IMR-90 (cell line): ENCODE data around the gene KLHDC9. TPM values are rescaled to one million over a fixed set of nuclear protein-coding genes. Genes with fewer than 3 reads are reported as not detected.
A peak's percentile ranks its signal among the peaks of the same experiment; 100 is the strongest.

Experiments used
- ATAC-seq: fragments of 200-7000 bp; cut with Tn5 transposase; 2 replicates; pipeline ENCODE4 v1.9.1; 2020; ENCODE audit warnings: low read depth, mild to moderate bottlenecking, moderate library complexity
- BruUV-seq: library from RNA; stranded (reverse); fragments of 400-500 nt; replicated peaks from 2 replicates; lab custom pipeline; 2021; lab: Mats Ljungman, UMichigan
- CTCF ChIA-PET: fragments of 300-600 bp; formaldehyde crosslinking; extraction: SDS; loops from one replicate; lab custom pipeline; 2021; ENCODE audit warnings: antibody characterized with exemption; lab: Yijun Ruan, JAX
- POLR2A ChIA-PET: fragments of 300-600 bp; sonication (Branson Sonifier 250); formaldehyde crosslinking; loops from one replicate; lab custom pipeline; 2022; ENCODE audit warnings: antibody characterized with exemption; ENCODE audit not compliant: unreplicated experiment; lab: Charles Lee
- DNase-seq: peaks from one replicate; pipeline ENCODE4 v3.0.0; 2013
- H2AFZ ChIP-seq: replicated peaks from 2 replicates; pipeline ENCODE3; 2013; ENCODE audit warnings: low read length, mild to moderate bottlenecking; ENCODE audit not compliant: poor library complexity
- H2AK5ac ChIP-seq: 2 replicates; pipeline ENCODE4 v1.6.1; 2013; ENCODE audit warnings: low read depth, low read length, inconsistent platforms
- H2AK9ac ChIP-seq: replicated peaks from 2 replicates; pipeline ENCODE3; 2013; ENCODE audit warnings: mild to moderate bottlenecking, low read depth, low read length, moderate library complexity; ENCODE audit not compliant: poor library complexity
- H2BK120ac ChIP-seq: 2 replicates; pipeline ENCODE4 v1.6.1; 2013; ENCODE audit warnings: low read depth, low read length, inconsistent platforms
- H2BK15ac ChIP-seq: 3 replicates; pipeline ENCODE4 v1.6.1; 2013; ENCODE audit warnings: low read depth, low read length, inconsistent platforms
- H2BK20ac ChIP-seq: 2 replicates; pipeline ENCODE4 v1.6.1; 2013; ENCODE audit warnings: low read depth, mild to moderate bottlenecking, inconsistent platforms, low read length, moderate library complexity
- H2BK5ac ChIP-seq: 2 replicates; pipeline ENCODE4 v1.6.1; 2013; ENCODE audit warnings: mild to moderate bottlenecking, low read depth, low read length, inconsistent platforms; ENCODE audit not compliant: poor library complexity, severe bottlenecking
- H3K14ac ChIP-seq: replicated peaks from 2 replicates; pipeline ENCODE4 v1.6.1; 2013; ENCODE audit warnings: low read depth, low read length, inconsistent platforms
- H3K18ac ChIP-seq: 2 replicates; pipeline ENCODE4 v1.6.1; 2013; ENCODE audit warnings: low read depth, low read length, control low read depth
- H3K23ac ChIP-seq: 2 replicates; pipeline ENCODE4 v1.6.1; 2013; ENCODE audit warnings: low read depth, low read length, inconsistent platforms
- H3K27ac ChIP-seq: 2 replicates; pipeline ENCODE4 v1.5.1; 2013; ENCODE audit warnings: mild to moderate bottlenecking, control low read depth, low read length; ENCODE audit not compliant: insufficient read depth
- H3K27me3 ChIP-seq: 2 replicates; pipeline ENCODE4 v1.6.1; 2013; ENCODE audit warnings: low read length; ENCODE audit not compliant: control insufficient read depth, insufficient read depth
- H3K36me3 ChIP-seq: 2 replicates; pipeline ENCODE4 v1.6.1; 2013; ENCODE audit warnings: low read length, mixed read lengths; ENCODE audit not compliant: control insufficient read depth, insufficient read depth
- H3K4ac ChIP-seq: 2 replicates; pipeline ENCODE4 v1.6.1; 2013; ENCODE audit warnings: low read depth, low read length, inconsistent platforms
- H3K4me1 ChIP-seq: 2 replicates; pipeline ENCODE4 v1.6.1; 2013; ENCODE audit warnings: low read length, mixed read lengths; ENCODE audit not compliant: control insufficient read depth, insufficient read depth
- H3K4me2 ChIP-seq: 2 replicates; pipeline ENCODE4 v1.6.1; 2013; ENCODE audit warnings: low read depth, mild to moderate bottlenecking, control low read depth, low read length, moderate library complexity
- H3K4me3 ChIP-seq: 2 replicates; pipeline ENCODE4 v1.5.1; 2013; ENCODE audit warnings: low read depth, mild to moderate bottlenecking, control low read depth, low read length, moderate library complexity; ENCODE audit not compliant: insufficient read depth
- H3K56ac ChIP-seq: 2 replicates; pipeline ENCODE4 v1.6.1; 2013; ENCODE audit warnings: low read length, inconsistent platforms; ENCODE audit not compliant: insufficient read depth; ENCODE audit errors: extremely low read depth
- H3K79me1 ChIP-seq, 2 experiments: 2 replicates each; pipeline ENCODE4 v1.6.1; 2013; ENCODE audit warnings: low read length in 2 of 2, inconsistent platforms in 1 of 2, low read depth in 1 of 2
- H3K9ac ChIP-seq: 2 replicates; pipeline ENCODE4 v1.6.1; 2013; ENCODE audit warnings: low read depth, low read length, control low read depth
- H3K9me1 ChIP-seq: 2 replicates; pipeline ENCODE4 v1.6.1; 2013; ENCODE audit warnings: low read length, inconsistent platforms; ENCODE audit not compliant: insufficient read depth
- H3K9me3 ChIP-seq: 2 replicates; pipeline ENCODE4 v1.6.1; 2013; ENCODE audit warnings: low read length; ENCODE audit not compliant: control insufficient read depth, insufficient read depth
- H4K20me1 ChIP-seq: 2 replicates; pipeline ENCODE4 v1.6.1; 2013; ENCODE audit warnings: low read length, inconsistent platforms; ENCODE audit not compliant: insufficient read depth
- H4K5ac ChIP-seq: 2 replicates; pipeline ENCODE4 v1.6.1; 2013; ENCODE audit warnings: mild to moderate bottlenecking, low read depth, low read length, control low read depth
- H4K8ac ChIP-seq, 2 experiments: 2 replicates each; pipeline ENCODE4 v1.6.1; 2013; ENCODE audit warnings: low read depth in 2 of 2, low read length in 2 of 2, control low read depth in 1 of 2, inconsistent platforms in 1 of 2
- H4K91ac ChIP-seq: 2 replicates; pipeline ENCODE4 v1.6.1; 2013; ENCODE audit warnings: low read depth, low read length, inconsistent platforms; ENCODE audit not compliant: insufficient read depth
- FOS ChIP-seq: fragments of 150-350 bp; IDR thresholded peaks from 2 replicates; pipeline ENCODE4 v1.6.1; 2016; ENCODE audit warnings: low read depth, low read length
- MAZ ChIP-seq: IDR thresholded peaks from 2 replicates; pipeline ENCODE4 v1.6.1; 2012; ENCODE audit warnings: low read depth, mild to moderate bottlenecking, low read length, improper control_type of control experiment, moderate library complexity, borderline replicate concordance
- MXI1 ChIP-seq: IDR thresholded peaks from 2 replicates; pipeline ENCODE4 v1.6.1; 2012; ENCODE audit warnings: low read depth, mild to moderate bottlenecking, low read length, moderate library complexity, borderline replicate concordance
- WGBS, 2 experiments: methylation state at CpG; one replicate each; pipeline versions ENCODE4 v1.1.5 to v1.1.7; 2013; ENCODE audit warnings: missing lambda C conversion rate in 2 of 2; ENCODE audit not compliant: insufficient read length in 1 of 2; ENCODE audit errors: extremely low coverage in 2 of 2; 5-methylcytosine and 5-hydroxymethylcytosine counted together
- dilution Hi-C: fragments of 300-500 bp; cut with HindIII; formaldehyde crosslinking; loops from one replicate; pipeline ENCODE4 v1.14.3; 2018; ENCODE audit warnings: low sequenced_read_pairs; ENCODE audit not compliant: unreplicated experiment
- in situ Hi-C: fragments of 300-500 bp; cut with MboI; formaldehyde crosslinking; loops from 3 replicates; pipeline ENCODE4 v1.14.3; 2019; ENCODE audit warnings: low sequenced_read_pairs, inconsistent platforms, mixed read lengths
- intact Hi-C: fragments of 100-400 bp; cut with micrococcal nuclease; formaldehyde crosslinking; loops from 2 replicates; pipeline ENCODE4 v1.10.0; 2022
- polyA plus RNA-seq, 3 experiments: library from polyadenylated mRNA; depleted of rRNA; stranded (reverse); fragments of >200 nt; gene quantifications; 2 replicates each; pipeline ENCODE4 v1.2.3, GENCODE V29; 2012; ENCODE audit warnings: low replicate concordance in 1 of 3
- total RNA-seq: library from RNA; depleted of rRNA; stranded (reverse); fragments of >200 nt; gene quantifications from 2 replicates; pipeline ENCODE4 v1.2.3, GENCODE V29; 2012

KLHDC9 gene
- total and polyA plus RNA-seq, 2 of the 4 experiments (the other 2 are of a cell fraction): 0.18 to 0.70 TPM

DNA sequence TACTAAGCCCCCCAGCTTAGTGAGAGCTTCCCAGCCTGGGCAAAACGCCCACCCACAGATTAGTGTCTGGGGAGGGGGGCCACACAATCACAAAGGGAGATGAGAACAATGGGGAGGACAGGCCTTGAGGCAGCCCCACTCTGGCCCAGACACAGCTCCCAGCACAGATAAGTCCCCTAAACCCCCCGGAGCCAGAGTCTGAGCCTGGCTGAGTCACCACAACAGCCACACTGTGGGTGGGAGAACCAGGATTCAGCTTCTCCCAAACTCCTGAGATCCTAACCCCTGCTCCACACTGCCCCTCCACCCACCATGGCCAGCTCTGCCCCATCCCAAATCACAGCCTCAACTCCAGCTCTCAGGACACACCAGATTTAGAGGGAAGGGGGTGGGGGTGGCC, 13.0 kb upstream of the KLHDC9 start:
- Histone ChIP-seq H2BK5ac (peak overlapping the region; percentile 53), H3K9ac (no peak overlapping the region), H2BK15ac (peak overlapping the region; percentile 79; the same call in 2 of the 3 replicates), H4K20me1 (no peaks in the 10 kb centered on the region), H2BK20ac (peak overlapping the region; percentile 57), H2AK9ac (peak overlapping the region; percentile 73), H2AFZ (peak overlapping the region; percentile 81), H4K8ac (peak overlapping the region; percentile 50 to 79; a peak in 3 of 4 replicates), H3K9me3 (no peaks in the 10 kb centered on the region), H3K27me3 (no peaks in the 10 kb centered on the region), H4K91ac (peak overlapping the region; percentile 35; the same call in 1 of the 2 replicates), H3K18ac (peak overlapping the region; percentile 68), H3K14ac (peak overlapping the region; percentile 72; the same call in 1 of the 2 replicates), H3K4me1 (peaks cover 29% of the 10 kb centered on the region), H3K27ac (no peak overlapping the region), H3K56ac (no peak overlapping the region), H2AK5ac (peak overlapping the region; percentile 75), H4K5ac (peak overlapping the region; percentile 75; the same call in 1 of the 2 replicates), H3K9me1 (peaks cover 26% of the 10 kb centered on the region), H3K36me3 (no peaks in the 10 kb centered on the region), H3K79me1 (no peaks in the 10 kb centered on the region), H3K4me2 (no peak overlapping the region), H3K4ac (peak overlapping the region; percentile 54), H2BK120ac (peak overlapping the region; percentile 40), H3K23ac (no peak overlapping the region), H3K4me3 (no peak overlapping the region)
- POLR2A ChIA-PET: no interaction called here
- CTCF ChIA-PET: interaction anchor here (0.5 to 2.1 kb wide), 4 partner anchors 11 to 76 kb away, joined by 3 to 7 read pairs (median 4); partner anchors contain the start of gene KLHDC9
- BruUV-seq: no TSS peak
- no peak for DNase-seq
- TF ChIP-seq MAZ (0 out of 2 replicates have a peak, but pooled peaks have one; percentile 44), MXI1 (no peak), FOS (peak; percentile 41)
- ATAC-seq: no peak
- WGBS, 2 experiments: no CpG with 5 or more reads among the region's 2 CpGs
- intact Hi-C loops: no loop called here
- dilution Hi-C loops: no loop called here
- in situ Hi-C loops: no loop called here
